Measurements from ENCODE around the gene CFAP210.

DNA sequence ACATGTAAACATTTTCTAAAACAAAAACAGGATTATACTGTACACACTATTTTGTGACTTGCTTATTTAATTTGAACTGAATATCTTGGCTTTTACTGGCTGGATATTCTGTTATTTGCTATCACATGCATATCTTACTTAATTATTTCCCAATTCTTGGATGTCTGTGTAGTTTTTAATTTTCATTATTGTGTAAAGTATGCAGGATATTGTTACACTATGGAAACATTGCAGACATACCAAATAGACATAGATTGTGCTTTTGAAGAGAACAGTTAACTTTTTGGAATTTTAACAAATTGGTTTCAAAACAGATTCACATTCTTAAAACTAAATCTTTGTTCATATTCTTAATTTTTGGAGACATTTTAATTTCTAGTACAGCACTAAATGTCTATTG is 2.2 kb upstream of the CFAP210 start:
- TF ChIP-seq, protein P1, sequence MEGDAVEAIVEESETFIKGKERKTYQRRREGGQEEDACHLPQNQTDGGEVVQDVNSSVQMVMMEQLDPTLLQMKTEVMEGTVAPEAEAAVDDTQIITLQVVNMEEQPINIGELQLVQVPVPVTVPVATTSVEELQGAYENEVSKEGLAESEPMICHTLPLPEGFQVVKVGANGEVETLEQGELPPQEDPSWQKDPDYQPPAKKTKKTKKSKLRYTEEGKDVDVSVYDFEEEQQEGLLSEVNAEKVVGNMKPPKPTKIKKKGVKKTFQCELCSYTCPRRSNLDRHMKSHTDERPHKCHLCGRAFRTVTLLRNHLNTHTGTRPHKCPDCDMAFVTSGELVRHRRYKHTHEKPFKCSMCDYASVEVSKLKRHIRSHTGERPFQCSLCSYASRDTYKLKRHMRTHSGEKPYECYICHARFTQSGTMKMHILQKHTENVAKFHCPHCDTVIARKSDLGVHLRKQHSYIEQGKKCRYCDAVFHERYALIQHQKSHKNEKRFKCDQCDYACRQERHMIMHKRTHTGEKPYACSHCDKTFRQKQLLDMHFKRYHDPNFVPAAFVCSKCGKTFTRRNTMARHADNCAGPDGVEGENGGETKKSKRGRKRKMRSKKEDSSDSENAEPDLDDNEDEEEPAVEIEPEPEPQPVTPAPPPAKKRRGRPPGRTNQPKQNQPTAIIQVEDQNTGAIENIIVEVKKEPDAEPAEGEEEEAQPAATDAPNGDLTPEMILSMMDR (conservative IDR thresholded peaks at IDR 0.05 in 1 of 2, IDR thresholded peaks at IDR 0.05 in 1 of 2; ENCODE audit: low read depth in 1 of 2, low read length in 2 of 2): no peak
- no peak for TF ChIP-seq EZH2 (IDR thresholded peaks at IDR 0.05; ENCODE audit: low read length, missing control alignments)

Data from fibroblast of lung (primary cell).